HEK293T (cell line): ENCODE measurements around the gene VAMP3.

ENCODE experiments used
- BHLHE40 ChIP-seq: fragments of 450-650 bp; IDR thresholded peaks from 2 replicates; pipeline ENCODE4 v1.6.1; 2016; ENCODE audit warnings: mild to moderate bottlenecking, moderate library complexity, borderline replicate concordance
- CTBP1 ChIP-seq: fragments of 450-650 bp; IDR thresholded peaks from 2 replicates; pipeline ENCODE4 v1.6.1; 2016; ENCODE audit warnings: borderline replicate concordance
- ELF4 ChIP-seq: fragments of 450-650 bp; IDR thresholded peaks from 2 replicates; pipeline ENCODE4 v1.6.1; 2017; ENCODE audit warnings: antibody characterized with exemption
- FOXA1 ChIP-seq: fragments of 450-650 bp; IDR thresholded peaks from 2 replicates; pipeline ENCODE4 v1.6.1; 2016; ENCODE audit warnings: mild to moderate bottlenecking
- FOXM1 ChIP-seq: fragments of 450-650 bp; IDR thresholded peaks from 2 replicates; pipeline ENCODE4 v1.6.1; 2017; ENCODE audit warnings: mild to moderate bottlenecking, borderline replicate concordance
- L3MBTL2 ChIP-seq: fragments of 450-650 bp; conservative IDR thresholded peaks from 2 replicates; pipeline ENCODE4 v1.6.1; 2016; ENCODE audit warnings: mild to moderate bottlenecking
- LEF1 ChIP-seq: fragments of 450-650 bp; IDR thresholded peaks from 2 replicates; pipeline ENCODE4 v1.6.1; 2017; ENCODE audit warnings: mild to moderate bottlenecking, borderline replicate concordance
- NFRKB ChIP-seq: fragments of 450-650 bp; IDR thresholded peaks from 2 replicates; pipeline ENCODE4 v1.6.1; 2016; ENCODE audit warnings: mild to moderate bottlenecking, moderate library complexity
- SP1 ChIP-seq: fragments of 450-650 bp; IDR thresholded peaks from 2 replicates; pipeline ENCODE4 v1.6.1; 2017
- TARDBP ChIP-seq: fragments of 450-650 bp; IDR thresholded peaks from 2 replicates; pipeline ENCODE4 v1.6.1; 2016
- ZNF384 ChIP-seq: fragments of 450-650 bp; IDR thresholded peaks from 2 replicates; pipeline ENCODE4 v1.6.1; 2016

DNA sequence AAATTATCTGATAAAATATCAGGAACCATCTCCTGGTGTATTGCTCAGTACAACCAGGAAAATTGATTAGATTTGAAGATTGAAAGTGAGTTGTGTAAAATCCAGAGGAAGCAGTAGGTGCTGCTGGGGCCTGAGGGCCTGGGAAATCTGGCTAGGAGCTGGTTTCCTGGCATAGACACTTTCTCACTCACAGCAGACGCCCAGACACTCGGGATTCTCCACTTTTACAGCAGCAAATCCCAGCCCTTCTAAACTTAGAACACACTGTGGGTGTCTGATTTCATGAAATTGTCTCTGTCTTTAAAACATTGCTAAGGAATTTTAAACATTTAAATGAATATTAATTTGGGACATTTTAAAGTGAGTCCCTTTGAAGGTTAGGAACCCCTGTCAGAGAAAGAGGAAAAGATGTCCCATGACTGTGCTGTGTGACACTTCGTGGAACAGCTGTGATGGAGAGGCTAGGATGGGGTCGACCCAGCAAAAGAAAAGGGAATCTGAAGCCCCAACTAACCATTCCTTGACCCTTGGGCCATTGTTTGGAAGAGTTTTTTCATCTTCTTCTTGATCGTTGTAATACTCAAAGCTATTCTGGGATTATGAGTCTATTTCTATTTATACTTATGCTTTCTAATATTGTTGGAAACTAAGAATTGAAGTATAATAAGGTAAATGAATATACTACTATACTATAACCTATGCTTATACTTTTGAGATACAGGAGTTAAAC lies 49.0 kb upstream of the VAMP3 start:
- no peak for TF ChIP-seq L3MBTL2
- no peak for TF ChIP-seq ZNF384
- TF ChIP-seq NFRKB, result no peak
- TF ChIP-seq FOXA1, result no peak
- no peak for TF ChIP-seq ELF4
- no peak for TF ChIP-seq BHLHE40
- TF ChIP-seq SP1, result no peak
- TF ChIP-seq CTBP1, result no peak
- no peak for TF ChIP-seq LEF1
- no peak for TF ChIP-seq TARDBP
- TF ChIP-seq FOXM1, result no peak
